Immature natural killer cell (primary cell): Measurements from ENCODE around the gene FOXE1. TPM values are rescaled to one million over a fixed set of nuclear protein-coding genes. Genes with fewer than 3 reads are reported as not detected.
A peak's percentile ranks its signal among the peaks of the same experiment; 100 is the strongest.

ENCODE experiments used
- DNase-seq, 3 donors: peaks; one replicate each; pipeline ENCODE4 v3.0.0; 2022; ENCODE audit warnings: mixed read lengths in 1 of 3
- H3K27ac Mint-ChIP-seq, 6 donors: one replicate each; pipeline ENCODE4 v1.8.0; 2020; ENCODE audit warnings: mixed read lengths in 6 of 6, mild to moderate bottlenecking in 5 of 6, inconsistent platforms in 4 of 6, moderate library complexity in 3 of 6
- H3K27me3 Mint-ChIP-seq, 3 donors: one replicate each; pipeline ENCODE4 v1.8.0; 2020 to 2021; ENCODE audit warnings: low read depth in 3 of 3, mild to moderate bottlenecking in 3 of 3, mixed read lengths in 3 of 3, moderate library complexity in 3 of 3, inconsistent platforms in 1 of 3
- H3K36me3 Mint-ChIP-seq, 3 donors: one replicate each; pipeline ENCODE4 v1.8.0; 2020; ENCODE audit warnings: mixed read lengths in 3 of 3, inconsistent platforms in 2 of 3, mild to moderate bottlenecking in 2 of 3
- H3K4me1 Mint-ChIP-seq, 2 donors: one replicate each; pipeline ENCODE4 v1.8.0; 2020; ENCODE audit warnings: inconsistent platforms in 2 of 2, mild to moderate bottlenecking in 2 of 2, mixed read lengths in 2 of 2, moderate library complexity in 1 of 2
- H3K4me3 Mint-ChIP-seq, 5 donors: one replicate each; pipeline ENCODE4 v1.8.0; 2020; ENCODE audit warnings: mild to moderate bottlenecking in 5 of 5, mixed read lengths in 5 of 5, inconsistent platforms in 3 of 5, moderate library complexity in 3 of 5
- H3K9me3 Mint-ChIP-seq, 6 donors: one replicate each; pipeline ENCODE4 v1.8.0; 2020; ENCODE audit warnings: mild to moderate bottlenecking in 6 of 6, mixed read lengths in 6 of 6, inconsistent platforms in 4 of 6, moderate library complexity in 3 of 6
- polyA plus RNA-seq, 3 donors: library from polyadenylated mRNA; unstranded; fragments of 300-500 nt; fragmentation: Illumina TruSeq; gene quantifications; one replicate each; pipeline ENCODE4 v1.2.3, GENCODE V29; 2021

FOXE1 gene
- polyA plus RNA-seq, 3 donors from 2014 or later = not detected

DNA sequence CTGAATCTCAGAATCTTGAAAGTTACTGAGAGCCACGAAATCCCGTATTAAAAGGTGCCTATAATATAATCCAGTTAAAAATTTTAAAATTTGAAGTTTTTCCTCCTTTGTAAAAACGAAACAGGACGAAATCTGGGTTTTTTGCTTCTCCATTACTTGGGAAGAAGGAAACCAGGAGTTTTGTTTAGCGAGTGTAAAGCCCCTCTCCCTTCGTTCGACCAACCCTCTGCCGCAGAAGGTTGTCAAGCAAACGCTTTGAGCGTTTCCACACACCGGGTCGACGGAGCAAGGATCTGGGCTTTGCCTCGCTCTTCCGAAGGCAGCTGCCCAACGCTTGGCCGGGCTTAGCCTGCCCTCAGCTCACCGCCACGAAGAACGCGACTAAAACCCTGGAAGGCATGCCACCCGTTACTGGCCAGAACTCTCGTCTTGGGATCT is 1.6 kb upstream of the FOXE1 start:
- Mint-ChIP-seq H3K9me3 (no peaks in the 10 kb centered on the region), H3K27ac (no peak overlapping the region), H3K4me3 (peak overlapping the region in 1 of 5 donors; percentile 5), H3K36me3 (peaks cover 0 to 4% (median 3%) of the 10 kb centered on the region in 3 donors), H3K27me3 (peaks cover 25 to 54% (median 44%) of the 10 kb centered on the region in 3 donors), H3K4me1 (peaks cover 16 to 20% of the 10 kb centered on the region in 2 donors)
- DNase-seq = no peak

DNA sequence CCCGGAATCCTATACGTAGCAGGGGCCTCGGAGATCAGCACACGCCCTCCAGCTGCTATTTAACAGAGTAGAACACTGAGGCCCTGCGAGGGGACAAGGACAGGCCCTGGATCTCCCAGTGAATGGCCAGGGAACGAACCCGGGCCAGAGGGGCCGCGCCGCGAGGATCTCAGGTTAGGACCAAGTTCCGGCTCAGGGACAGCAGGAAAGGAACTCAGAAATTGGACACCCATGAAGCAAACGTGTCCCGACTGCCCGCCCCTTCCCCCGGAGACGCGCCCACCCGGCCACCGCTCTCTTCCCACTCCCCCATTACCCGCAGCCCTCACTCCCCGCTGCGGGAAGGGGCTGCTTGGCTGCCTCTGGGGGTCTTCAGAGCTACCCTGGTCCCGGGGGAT is 1.0 kb upstream of the FOXE1 start:
- Mint-ChIP-seq H3K27ac (no peak overlapping the region), H3K36me3 (peaks cover 0 to 3% (median 2%) of the 10 kb centered on the region in 3 donors), H3K9me3 (no peaks in the 10 kb centered on the region), H3K27me3 (peaks cover 23 to 53% (median 41%) of the 10 kb centered on the region in 3 donors), H3K4me3 (peak overlapping the region in 1 of 5 donors; percentile 63), H3K4me1 (peaks cover 16 to 20% of the 10 kb centered on the region in 2 donors)
- DNase-seq = no peak

DNA sequence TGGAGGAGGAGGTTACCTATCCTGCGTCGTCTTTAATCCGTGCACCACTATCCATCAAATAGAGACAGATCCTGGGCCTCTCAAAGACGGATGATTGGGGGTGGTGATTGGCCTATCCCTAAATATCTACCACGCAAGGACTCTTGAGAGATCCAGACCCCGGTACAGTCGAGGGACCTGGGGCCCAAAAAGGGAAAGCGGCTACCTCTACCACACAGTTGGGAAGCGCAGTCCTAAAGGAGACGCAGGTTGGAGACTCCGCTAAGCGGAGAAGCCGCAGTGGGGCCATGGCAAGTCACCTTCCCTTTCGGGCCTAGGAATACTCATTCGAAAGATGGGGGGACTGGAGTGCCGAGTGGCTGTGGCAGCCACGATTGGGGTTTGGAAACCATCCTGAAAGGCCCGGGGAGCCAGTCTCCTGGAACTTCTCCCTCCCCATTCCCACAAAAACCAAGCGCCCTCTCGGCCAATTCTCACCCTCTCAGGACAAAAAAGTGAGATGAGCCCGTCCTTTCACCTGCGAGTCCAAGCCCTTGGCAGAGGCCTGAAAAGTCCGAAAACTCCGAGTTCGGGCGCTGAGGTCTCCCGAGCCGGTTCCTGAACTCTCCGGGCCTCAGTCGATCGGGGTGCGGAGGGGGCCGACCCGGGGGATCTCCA is 499 bp upstream of the FOXE1 start:
- Mint-ChIP-seq H3K9me3 (no peaks in the 10 kb centered on the region), H3K36me3 (peaks cover 0 to 3% (median 0%) of the 10 kb centered on the region in 3 donors), H3K4me1 (peaks cover 16 to 19% of the 10 kb centered on the region in 2 donors), H3K4me3 (peak overlapping the region in 3 of 5 donors; percentile 46 to 65 (median 63)), H3K27me3 (peaks cover 18 to 52% (median 40%) of the 10 kb centered on the region in 3 donors), H3K27ac (no peak overlapping the region)
- DNase-seq = no peak

GRCh38 chr9:97853844-97854695 is 1.0 kb downstream of the FOXE1 start:
- H3K27ac Mint-ChIP-seq = no peak overlapping the region
- peak overlapping the region; percentile 84 to 91 (median 89) for H3K4me3 Mint-ChIP-seq
- peaks cover 0 to 2% (median 0%) of the 10 kb centered on the region in 3 donors for H3K36me3 Mint-ChIP-seq
- H3K9me3 Mint-ChIP-seq = no peaks in the 10 kb centered on the region
- DNase-seq = peak in 2 of 3 donors; percentile 26 to 34
- peaks cover 11 to 14% of the 10 kb centered on the region in 2 donors for H3K4me1 Mint-ChIP-seq
- H3K27me3 Mint-ChIP-seq = peaks cover 24 to 63% (median 44%) of the 10 kb centered on the region in 3 donors

DNA sequence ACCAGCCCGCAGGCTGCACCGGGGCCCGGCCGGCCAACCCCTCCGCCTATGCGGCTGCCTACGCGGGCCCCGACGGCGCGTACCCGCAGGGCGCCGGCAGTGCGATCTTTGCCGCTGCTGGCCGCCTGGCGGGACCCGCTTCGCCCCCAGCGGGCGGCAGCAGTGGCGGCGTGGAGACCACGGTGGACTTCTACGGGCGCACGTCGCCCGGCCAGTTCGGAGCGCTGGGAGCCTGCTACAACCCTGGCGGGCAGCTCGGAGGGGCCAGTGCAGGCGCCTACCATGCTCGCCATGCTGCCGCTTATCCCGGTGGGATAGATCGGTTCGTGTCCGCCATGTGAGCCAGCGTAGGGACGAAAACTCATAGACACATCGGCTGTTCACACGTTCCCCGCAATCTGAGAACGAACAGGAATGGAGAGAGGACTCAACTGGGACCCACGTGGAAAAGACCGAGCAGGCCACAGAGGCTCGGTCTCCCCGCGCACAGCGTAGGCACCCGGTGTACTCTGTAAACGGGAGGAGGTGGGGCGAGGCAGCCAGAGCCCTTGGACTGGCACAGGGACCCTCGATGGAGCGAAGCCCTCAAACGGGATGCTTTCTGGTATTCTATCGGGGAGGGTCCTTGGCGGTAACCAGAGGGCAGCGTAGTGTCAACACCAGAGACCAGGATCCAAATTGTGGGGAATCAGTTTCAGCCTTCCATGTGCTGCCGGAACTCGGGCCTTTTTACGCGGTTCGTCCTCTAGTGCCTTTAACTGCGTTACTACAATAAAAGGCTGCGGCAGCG is 1.9 kb downstream of the FOXE1 start:
- no peak for DNase-seq
- Mint-ChIP-seq H3K4me3 (peak overlapping the region in 3 of 5 donors; percentile 47 to 60 (median 55)), H3K4me1 (peaks cover 9 to 10% of the 10 kb centered on the region in 2 donors), H3K36me3 (no peaks in the 10 kb centered on the region), H3K27ac (no peak overlapping the region), H3K27me3 (peaks cover 24 to 59% (median 35%) of the 10 kb centered on the region in 3 donors), H3K9me3 (no peaks in the 10 kb centered on the region)

DNA sequence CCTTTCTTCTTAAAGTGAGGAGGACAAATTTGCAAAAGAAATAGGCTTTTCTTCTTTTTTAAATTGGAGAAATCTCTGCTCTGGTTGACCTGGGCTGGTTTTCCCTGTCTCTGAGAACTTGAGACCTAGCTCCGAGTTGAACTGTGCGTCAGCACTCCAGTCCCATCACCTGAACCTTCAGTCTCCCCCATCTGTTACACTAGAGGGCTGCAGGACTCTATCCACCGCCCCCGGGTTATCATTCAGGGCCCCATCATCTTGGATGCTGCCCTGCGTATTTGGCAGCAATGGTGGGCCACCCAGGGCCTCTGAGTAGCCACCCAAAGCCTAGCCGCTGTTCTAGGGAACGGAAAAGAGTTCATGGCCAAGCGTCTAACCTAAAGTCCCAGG is 2.5 kb downstream of the FOXE1 start:
- Mint-ChIP-seq H3K36me3 (no peaks in the 10 kb centered on the region), H3K27me3 (peaks cover 24 to 54% (median 29%) of the 10 kb centered on the region in 3 donors), H3K27ac (no peak overlapping the region), H3K9me3 (no peaks in the 10 kb centered on the region), H3K4me1 (peaks cover 9 to 10% of the 10 kb centered on the region in 2 donors), H3K4me3 (peak overlapping the region in 3 of 5 donors; percentile 47 to 60 (median 55))
- DNase-seq = no peak

GRCh38 chr9:97855899-97856298 is 2.9 kb downstream of the FOXE1 start:
- Mint-ChIP-seq H3K36me3 (no peaks in the 10 kb centered on the region), H3K9me3 (no peaks in the 10 kb centered on the region), H3K27me3 (peaks cover 23 to 54% (median 27%) of the 10 kb centered on the region in 3 donors), H3K27ac (no peak overlapping the region), H3K4me1 (peaks cover 9 to 10% of the 10 kb centered on the region in 2 donors), H3K4me3 (peak overlapping the region in 1 of 5 donors; percentile 42)
- DNase-seq = no peak

DNA sequence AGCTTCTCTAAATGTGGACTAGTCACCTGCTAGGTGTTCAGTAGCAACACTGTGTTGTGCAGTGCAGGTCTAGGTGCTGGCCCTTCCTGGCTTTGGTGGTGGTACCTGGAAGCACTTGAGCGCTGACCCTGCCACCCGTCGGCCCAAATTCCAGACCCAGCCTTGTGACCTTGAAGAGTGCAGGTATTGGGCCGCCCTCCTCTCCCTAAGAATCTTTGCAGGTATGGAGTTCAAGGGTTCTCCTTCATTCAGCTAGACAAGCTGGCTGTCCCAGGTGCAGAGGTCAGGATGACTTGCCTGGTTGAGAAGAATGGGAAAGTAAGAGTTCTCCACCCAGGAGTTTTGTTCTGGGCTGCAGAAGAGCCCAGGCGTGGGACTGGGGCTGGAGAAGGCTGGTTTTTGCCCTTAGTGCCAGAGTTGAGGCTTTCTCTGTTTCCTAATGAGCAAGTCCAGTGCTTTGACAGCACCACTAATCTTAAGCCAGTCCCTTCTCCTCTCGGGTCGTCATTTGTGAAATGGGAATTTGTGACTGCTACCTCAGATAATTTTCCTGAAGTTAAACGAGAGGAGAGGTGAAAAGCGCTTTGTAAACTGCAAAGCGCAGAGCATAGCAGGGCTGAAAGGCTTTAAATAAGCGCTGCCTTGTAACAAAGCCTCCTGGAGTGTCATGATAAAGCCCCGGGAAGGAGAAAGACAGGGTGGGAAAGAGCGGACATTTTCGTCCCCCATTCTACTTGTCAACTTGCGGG is 4.0 kb downstream of the FOXE1 start:
- Mint-ChIP-seq H3K27me3 (peaks cover 22 to 51% (median 31%) of the 10 kb centered on the region in 3 donors), H3K36me3 (no peaks in the 10 kb centered on the region), H3K9me3 (no peaks in the 10 kb centered on the region), H3K4me3 (peak overlapping the region in 1 of 5 donors; percentile 35), H3K27ac (no peak overlapping the region), H3K4me1 (peaks cover 9 to 10% of the 10 kb centered on the region in 2 donors)
- no peak for DNase-seq

GRCh38 chr9:97857606-97858392 is 4.8 kb downstream of the FOXE1 start:
- H3K4me3 Mint-ChIP-seq = peak overlapping the region in 1 of 5 donors; percentile 35

GRCh38 chr9:97858393-97858713 is 5.3 kb downstream of the FOXE1 start:
- Mint-ChIP-seq H3K27ac (no peak overlapping the region), H3K36me3 (no peaks in the 10 kb centered on the region), H3K27me3 (peaks cover 22 to 52% (median 32%) of the 10 kb centered on the region in 3 donors), H3K9me3 (no peaks in the 10 kb centered on the region), H3K4me1 (peaks cover 5 to 7% of the 10 kb centered on the region in 2 donors), H3K4me3 (no peak overlapping the region)
- no peak for DNase-seq

More at GRCh38 chr9:97857606-97858392, 4.8 kb downstream of the FOXE1 start:
- no peaks in the 10 kb centered on the region for H3K9me3 Mint-ChIP-seq
- H3K36me3 Mint-ChIP-seq = no peaks in the 10 kb centered on the region
- peaks cover 22 to 52% (median 32%) of the 10 kb centered on the region in 3 donors for H3K27me3 Mint-ChIP-seq
- peaks cover 5 to 7% of the 10 kb centered on the region in 2 donors for H3K4me1 Mint-ChIP-seq
- no peak for DNase-seq
- H3K27ac Mint-ChIP-seq = no peak overlapping the region

- peaks cover 22 to 52% (median 32%) of the 10 kb centered on the region in 3 donors for H3K27me3 Mint-ChIP-seq
- H3K36me3 Mint-ChIP-seq = no peaks in the 10 kb centered on the region
- no peak for DNase-seq
- no peaks in the 10 kb centered on the region for H3K9me3 Mint-ChIP-seq
- H3K4me1 Mint-ChIP-seq = peaks cover 5 to 7% of the 10 kb centered on the region in 2 donors
- H3K4me3 Mint-ChIP-seq = no peak overlapping the region
- no peak overlapping the region for H3K27ac Mint-ChIP-seq
Measured at GRCh38 chr9:97858826-97859225, 5.8 kb downstream of the FOXE1 start.

DNA sequence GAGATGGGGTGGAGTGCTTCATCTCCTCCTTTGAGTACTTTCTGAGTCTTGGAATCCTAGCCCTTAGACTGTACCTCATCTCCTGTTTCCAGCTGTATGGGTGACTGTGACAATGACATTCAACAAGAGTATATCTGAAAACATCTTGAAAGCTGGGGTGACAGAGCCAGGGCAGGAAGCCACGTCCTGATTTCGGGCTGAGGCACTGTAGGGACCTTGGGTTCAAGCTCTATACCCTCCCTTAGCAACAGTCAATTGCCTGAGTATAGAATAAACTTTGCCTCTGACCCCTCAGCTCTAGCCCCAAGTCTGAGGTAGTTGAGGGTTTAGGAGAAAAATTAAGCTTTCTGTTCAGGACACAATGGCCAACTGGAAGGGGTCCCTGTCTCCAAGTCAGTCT is 6.3 kb downstream of the FOXE1 start:
- H3K27ac Mint-ChIP-seq = no peak overlapping the region
- H3K9me3 Mint-ChIP-seq = peaks cover 0 to 1% (median 0%) of the 10 kb centered on the region in 6 donors
- DNase-seq = no peak
- H3K4me1 Mint-ChIP-seq = peaks cover 4 to 5% of the 10 kb centered on the region in 2 donors
- peaks cover 22 to 49% (median 30%) of the 10 kb centered on the region in 3 donors for H3K27me3 Mint-ChIP-seq
- H3K36me3 Mint-ChIP-seq = no peaks in the 10 kb centered on the region
- no peak overlapping the region for H3K4me3 Mint-ChIP-seq
